Stimulated activated naive CD8-positive, alpha-beta T cell treated with anti-CD3 and anti-CD28 coated beads, Interleukin-15, Interleukin-2, amounts not matched to agents 100 ng/mL and 50 ng/mL, for 24 hours (primary cell): Measurements from ENCODE around the gene PIK3AP1.
"Not testable (repeated sequence)": the region's sequence is repeated elsewhere in the genome, so short reads cannot be mapped to it uniquely, and the experiment has no call there.

Experiments used
- H3K27ac Mint-ChIP-seq: one replicate; pipeline ENCODE4 v1.8.0; 2021; ENCODE audit warnings: mild to moderate bottlenecking, mixed read lengths
- H3K27me3 Mint-ChIP-seq: one replicate; pipeline ENCODE4 v1.8.0; 2021; ENCODE audit warnings: mixed read lengths
- H3K36me3 Mint-ChIP-seq: one replicate; pipeline ENCODE4 v1.8.0; 2021; ENCODE audit warnings: low read depth, mixed read lengths
- H3K4me1 Mint-ChIP-seq: one replicate; pipeline ENCODE4 v1.8.0; 2021; ENCODE audit warnings: low read depth, mixed read lengths
- H3K4me3 Mint-ChIP-seq: one replicate; pipeline ENCODE4 v1.8.0; 2021; ENCODE audit warnings: mild to moderate bottlenecking, mixed read lengths
- H3K9me3 Mint-ChIP-seq: one replicate; pipeline ENCODE4 v1.8.0; 2021; ENCODE audit warnings: mixed read lengths

The PIK3AP1 gene

GRCh38 chr10:96720422-96721206, at the start of gene PIK3AP1:
PIK3AP1 (minus strand) TSS chr10:96720514; CDS start chr10:96720394, 120 bp downstream.
- Mint-ChIP-seq H3K36me3 (no peaks in the 10 kb centered on the region), H3K27me3 (peaks cover 2% of the 10 kb centered on the region), H3K4me3 (peak within 1 kb of the TSS; percentile 98), H3K9me3 (no peaks in the 10 kb centered on the region), H3K4me1 (peaks cover 42% of the 10 kb centered on the region), H3K27ac (peak within 1 kb of the TSS; percentile 99)

GRCh38 chr10:96768136-96768535, 47.8 kb upstream of the PIK3AP1 start:
- peaks cover 24% of the 10 kb centered on the region for H3K4me1 Mint-ChIP-seq
- H3K27ac Mint-ChIP-seq = no peak overlapping the region
- no peaks in the 10 kb centered on the region for H3K36me3 Mint-ChIP-seq
- H3K4me3 Mint-ChIP-seq = no peak overlapping the region
- peaks cover 3% of the 10 kb centered on the region for H3K27me3 Mint-ChIP-seq
- no peaks in the 10 kb centered on the region for H3K9me3 Mint-ChIP-seq

- no peak overlapping the region for H3K4me3 Mint-ChIP-seq
- peaks cover 3% of the 10 kb centered on the region for H3K27me3 Mint-ChIP-seq
- peaks cover 22% of the 10 kb centered on the region for H3K4me1 Mint-ChIP-seq
- no peaks in the 10 kb centered on the region for H3K9me3 Mint-ChIP-seq
- H3K27ac Mint-ChIP-seq = no peak overlapping the region
- H3K36me3 Mint-ChIP-seq = no peaks in the 10 kb centered on the region
Observed at GRCh38 chr10:96767611-96768010, 47.3 kb upstream of the PIK3AP1 start.

- Mint-ChIP-seq H3K27me3 (peaks cover 2% of the 10 kb centered on the region), H3K4me1 (peaks cover 15% of the 10 kb centered on the region), H3K4me3 (no peak overlapping the region), H3K36me3 (no peaks in the 10 kb centered on the region), H3K9me3 (no peaks in the 10 kb centered on the region), H3K27ac (no peak overlapping the region)
Observed at GRCh38 chr10:96765406-96766240, 45.3 kb upstream of the PIK3AP1 start.

- Mint-ChIP-seq H3K36me3 (no peaks in the 10 kb centered on the region), H3K9me3 (no peaks in the 10 kb centered on the region), H3K4me3 (no peak overlapping the region), H3K27ac (no peak overlapping the region), H3K27me3 (no peaks in the 10 kb centered on the region), H3K4me1 (peaks cover 15% of the 10 kb centered on the region)
Observed at GRCh38 chr10:96764425-96765060, 44.2 kb upstream of the PIK3AP1 start.

GRCh38 chr10:96758423-96758822, 38.1 kb upstream of the PIK3AP1 start:
- Mint-ChIP-seq H3K4me1 (peaks cover 6% of the 10 kb centered on the region), H3K27me3 (no peaks in the 10 kb centered on the region), H3K4me3 (no peak overlapping the region), H3K36me3 (no peaks in the 10 kb centered on the region), H3K27ac (no peak overlapping the region), H3K9me3 (no peaks in the 10 kb centered on the region)

- Mint-ChIP-seq H3K27ac (no peak overlapping the region), H3K4me3 (no peak overlapping the region), H3K36me3 (no peaks in the 10 kb centered on the region), H3K27me3 (no peaks in the 10 kb centered on the region), H3K9me3 (no peaks in the 10 kb centered on the region), H3K4me1 (peaks cover 6% of the 10 kb centered on the region)
Observed at GRCh38 chr10:96756111-96756903, 36.0 kb upstream of the PIK3AP1 start.

- Mint-ChIP-seq H3K4me3 (no peak overlapping the region), H3K27me3 (no peaks in the 10 kb centered on the region), H3K9me3 (no peaks in the 10 kb centered on the region), H3K27ac (no peak overlapping the region), H3K36me3 (no peaks in the 10 kb centered on the region), H3K4me1 (peaks cover 10% of the 10 kb centered on the region)
Observed at GRCh38 chr10:96753956-96754355, 33.6 kb upstream of the PIK3AP1 start.

GRCh38 chr10:96752375-96752774, 32.1 kb upstream of the PIK3AP1 start:
- Mint-ChIP-seq H3K27me3 (no peaks in the 10 kb centered on the region), H3K27ac (no peak overlapping the region), H3K4me3 (no peak overlapping the region), H3K9me3 (no peaks in the 10 kb centered on the region), H3K4me1 (peaks cover 23% of the 10 kb centered on the region), H3K36me3 (no peaks in the 10 kb centered on the region)

GRCh38 chr10:96750316-96750715, 30.0 kb upstream of the PIK3AP1 start:
- H3K4me1 Mint-ChIP-seq = peaks cover 20% of the 10 kb centered on the region
- not testable (repeated sequence) for H3K4me3 Mint-ChIP-seq, H3K36me3 Mint-ChIP-seq, H3K27ac Mint-ChIP-seq, H3K27me3 Mint-ChIP-seq, H3K9me3 Mint-ChIP-seq

- Mint-ChIP-seq H3K9me3 (no peaks in the 10 kb centered on the region), H3K27ac (peak overlapping the region; percentile 78), H3K4me1 (peaks cover 28% of the 10 kb centered on the region), H3K4me3 (no peak overlapping the region), H3K27me3 (no peaks in the 10 kb centered on the region), H3K36me3 (no peaks in the 10 kb centered on the region)
Observed at GRCh38 chr10:96747734-96748550, 27.6 kb upstream of the PIK3AP1 start.

GRCh38 chr10:96746503-96746902, 26.2 kb upstream of the PIK3AP1 start:
- H3K27me3 Mint-ChIP-seq = no peaks in the 10 kb centered on the region
- no peaks in the 10 kb centered on the region for H3K36me3 Mint-ChIP-seq
- no peak overlapping the region for H3K4me3 Mint-ChIP-seq
- H3K4me1 Mint-ChIP-seq = peaks cover 28% of the 10 kb centered on the region
- H3K27ac Mint-ChIP-seq = no peak overlapping the region
- H3K9me3 Mint-ChIP-seq = no peaks in the 10 kb centered on the region

GRCh38 chr10:96745950-96746349, 25.6 kb upstream of the PIK3AP1 start:
- Mint-ChIP-seq H3K9me3 (no peaks in the 10 kb centered on the region), H3K27ac (no peak overlapping the region), H3K4me1 (peaks cover 30% of the 10 kb centered on the region), H3K36me3 (no peaks in the 10 kb centered on the region), H3K4me3 (no peak overlapping the region), H3K27me3 (no peaks in the 10 kb centered on the region)
